Stimulated activated CD8-positive, alpha-beta memory T cell treated with anti-CD3 and anti-CD28 coated beads, Interleukin-15, amount 100 ng/mL, for 24 hours (primary cell): ENCODE data around the gene RANGAP1.
A peak's percentile ranks its signal among the peaks of the same experiment; 100 is the strongest.

ENCODE experiments used
- DNase-seq: peaks from one replicate; pipeline ENCODE4 v3.0.0-alpha.2; 2020; ENCODE audit warnings: low read depth

RANGAP1 gene

GRCh38 chr22:41257696-41258095 is 28.3 kb downstream of the RANGAP1 start:
- no peak for DNase-seq

- DNase-seq = no peak
Observed at GRCh38 chr22:41256254-41257253, 29.4 kb downstream of the RANGAP1 start.

- DNase-seq = no peak
Observed at GRCh38 chr22:41254230-41254629, 31.8 kb downstream of the RANGAP1 start.

GRCh38 chr22:41252365-41252764 is 33.6 kb downstream of the RANGAP1 start:
- DNase-seq = no peak

- no peak for DNase-seq
Observed at GRCh38 chr22:41250127-41250526, 35.9 kb downstream of the RANGAP1 start.

- DNase-seq = no peak
Observed at GRCh38 chr22:41249442-41249841, 36.5 kb downstream of the RANGAP1 start.

- no peak for DNase-seq
Observed at GRCh38 chr22:41248758-41249157, 37.2 kb downstream of the RANGAP1 start.

GRCh38 chr22:41248314-41248713 is 37.7 kb downstream of the RANGAP1 start:
- no peak for DNase-seq

- DNase-seq = no peak
Observed at GRCh38 chr22:41247703-41248102, 38.3 kb downstream of the RANGAP1 start.

- no peak for DNase-seq
Observed at GRCh38 chr22:41245917-41246499, 40.0 kb downstream of the RANGAP1 start.

GRCh38 chr22:41243361-41243760 is 42.6 kb downstream of the RANGAP1 start:
- DNase-seq = no peak

- no peak for DNase-seq
Observed at GRCh38 chr22:41242396-41243117, 43.4 kb downstream of the RANGAP1 start.

GRCh38 chr22:41241133-41241676 is 44.8 kb downstream of the RANGAP1 start:
- no peak for DNase-seq

GRCh38 chr22:41240377-41241132 is 45.4 kb downstream of the RANGAP1 start, which contains the start of gene CHADL:
TSS of gene CHADL (minus strand) at chr22:41240931. CDS start at chr22:41240881, 50 bp downstream.
- no peak for DNase-seq

- DNase-seq = no peak
Observed at GRCh38 chr22:41239443-41240128, 46.4 kb downstream of the RANGAP1 start.

- DNase-seq = no peak
Observed at GRCh38 chr22:41238570-41239442, 47.2 kb downstream of the RANGAP1 start.

- DNase-seq = peak; percentile 44
Observed at GRCh38 chr22:41237707-41238569, 48.0 kb downstream of the RANGAP1 start.

GRCh38 chr22:41237036-41237706 is 48.8 kb downstream of the RANGAP1 start:
- DNase-seq = no peak
